ENCODE data around the gene MPZL3. TPM values are rescaled to one million over a fixed set of nuclear protein-coding genes. Genes with fewer than 3 reads are reported as not detected.

The MPZL3 gene
- polyA plus RNA-seq, 1 donor from 2014 or later = 3.6 TPM

DNA sequence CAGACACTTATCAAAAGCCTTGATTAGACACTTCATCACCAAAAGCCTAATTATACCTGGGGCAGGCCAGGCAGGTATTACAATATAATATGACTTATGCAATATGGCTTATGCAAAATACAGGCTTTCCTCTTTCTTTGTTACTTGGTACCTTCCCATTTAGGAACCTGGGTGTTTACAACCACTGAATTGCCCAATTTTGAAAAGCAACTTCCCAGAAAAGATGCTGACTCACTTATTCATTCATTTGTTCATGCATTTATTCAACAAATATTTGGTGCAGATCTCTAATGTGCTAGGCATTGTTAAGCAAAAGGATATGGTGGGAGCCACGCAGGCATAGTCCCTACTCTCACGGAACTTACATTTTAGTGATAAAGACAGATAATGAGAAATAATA, 13.7 kb downstream of the MPZL3 start:
- Histone ChIP-seq H3K4me2 (ENCODE audit: low read length) (no peak overlapping the region), H4K20me1 (ENCODE audit: insufficient read depth) (no peaks in the 10 kb centered on the region), H3K4me3 (ENCODE audit: low read length) (no peak overlapping the region), H3K9me2 (ENCODE audit: insufficient read depth, low read length) (no peaks in the 10 kb centered on the region), H3K9me3 (ENCODE audit: low read length) (no peaks in the 10 kb centered on the region), H3K27ac (ENCODE audit: low read length) (no peak overlapping the region), H3K79me2 (replicated peaks; ENCODE audit: insufficient read depth, low read length) (no peaks in the 10 kb centered on the region), H3K36me3 (ENCODE audit: insufficient read depth, low read length) (no peaks in the 10 kb centered on the region), H3K9ac (ENCODE audit: low read length) (no peak overlapping the region), H3K27me3 (ENCODE audit: insufficient read depth, low read depth, low read length) (no peaks in the 10 kb centered on the region), H3F3A (ENCODE audit: insufficient read depth, low read length, poor library complexity, severe bottlenecking) (no peaks in the 10 kb centered on the region), H2AFZ (ENCODE audit: low read depth, low read length) (no peak overlapping the region)
- TF ChIP-seq TAF1 (IDR thresholded peaks at IDR 0.05; ENCODE audit: low read depth) (no peak), EP300 (conservative IDR thresholded peaks at IDR 0.05; ENCODE audit: poor library complexity, severe bottlenecking) (no peak), POLR2AphosphoS5 (IDR thresholded peaks at IDR 0.05) (no peak), EZH2 (IDR thresholded peaks at IDR 0.05; ENCODE audit: borderline replicate concordance, insufficient read depth, low read length, poor library complexity, severe bottlenecking) (no peak), SMC3 (conservative IDR thresholded peaks at IDR 0.05; ENCODE audit: poor library complexity) (no peak), RAD21 (conservative IDR thresholded peaks at IDR 0.05) (no peak), MXI1 (conservative IDR thresholded peaks at IDR 0.05; ENCODE audit: poor library complexity, severe bottlenecking) (no peak)
- TF ChIP-seq, protein P1, sequence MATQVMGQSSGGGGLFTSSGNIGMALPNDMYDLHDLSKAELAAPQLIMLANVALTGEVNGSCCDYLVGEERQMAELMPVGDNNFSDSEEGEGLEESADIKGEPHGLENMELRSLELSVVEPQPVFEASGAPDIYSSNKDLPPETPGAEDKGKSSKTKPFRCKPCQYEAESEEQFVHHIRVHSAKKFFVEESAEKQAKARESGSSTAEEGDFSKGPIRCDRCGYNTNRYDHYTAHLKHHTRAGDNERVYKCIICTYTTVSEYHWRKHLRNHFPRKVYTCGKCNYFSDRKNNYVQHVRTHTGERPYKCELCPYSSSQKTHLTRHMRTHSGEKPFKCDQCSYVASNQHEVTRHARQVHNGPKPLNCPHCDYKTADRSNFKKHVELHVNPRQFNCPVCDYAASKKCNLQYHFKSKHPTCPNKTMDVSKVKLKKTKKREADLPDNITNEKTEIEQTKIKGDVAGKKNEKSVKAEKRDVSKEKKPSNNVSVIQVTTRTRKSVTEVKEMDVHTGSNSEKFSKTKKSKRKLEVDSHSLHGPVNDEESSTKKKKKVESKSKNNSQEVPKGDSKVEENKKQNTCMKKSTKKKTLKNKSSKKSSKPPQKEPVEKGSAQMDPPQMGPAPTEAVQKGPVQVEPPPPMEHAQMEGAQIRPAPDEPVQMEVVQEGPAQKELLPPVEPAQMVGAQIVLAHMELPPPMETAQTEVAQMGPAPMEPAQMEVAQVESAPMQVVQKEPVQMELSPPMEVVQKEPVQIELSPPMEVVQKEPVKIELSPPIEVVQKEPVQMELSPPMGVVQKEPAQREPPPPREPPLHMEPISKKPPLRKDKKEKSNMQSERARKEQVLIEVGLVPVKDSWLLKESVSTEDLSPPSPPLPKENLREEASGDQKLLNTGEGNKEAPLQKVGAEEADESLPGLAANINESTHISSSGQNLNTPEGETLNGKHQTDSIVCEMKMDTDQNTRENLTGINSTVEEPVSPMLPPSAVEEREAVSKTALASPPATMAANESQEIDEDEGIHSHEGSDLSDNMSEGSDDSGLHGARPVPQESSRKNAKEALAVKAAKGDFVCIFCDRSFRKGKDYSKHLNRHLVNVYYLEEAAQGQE (IDR thresholded peaks at IDR 0.05; ENCODE audit: borderline replicate concordance) = no peak
- TF ChIP-seq, protein P2, sequence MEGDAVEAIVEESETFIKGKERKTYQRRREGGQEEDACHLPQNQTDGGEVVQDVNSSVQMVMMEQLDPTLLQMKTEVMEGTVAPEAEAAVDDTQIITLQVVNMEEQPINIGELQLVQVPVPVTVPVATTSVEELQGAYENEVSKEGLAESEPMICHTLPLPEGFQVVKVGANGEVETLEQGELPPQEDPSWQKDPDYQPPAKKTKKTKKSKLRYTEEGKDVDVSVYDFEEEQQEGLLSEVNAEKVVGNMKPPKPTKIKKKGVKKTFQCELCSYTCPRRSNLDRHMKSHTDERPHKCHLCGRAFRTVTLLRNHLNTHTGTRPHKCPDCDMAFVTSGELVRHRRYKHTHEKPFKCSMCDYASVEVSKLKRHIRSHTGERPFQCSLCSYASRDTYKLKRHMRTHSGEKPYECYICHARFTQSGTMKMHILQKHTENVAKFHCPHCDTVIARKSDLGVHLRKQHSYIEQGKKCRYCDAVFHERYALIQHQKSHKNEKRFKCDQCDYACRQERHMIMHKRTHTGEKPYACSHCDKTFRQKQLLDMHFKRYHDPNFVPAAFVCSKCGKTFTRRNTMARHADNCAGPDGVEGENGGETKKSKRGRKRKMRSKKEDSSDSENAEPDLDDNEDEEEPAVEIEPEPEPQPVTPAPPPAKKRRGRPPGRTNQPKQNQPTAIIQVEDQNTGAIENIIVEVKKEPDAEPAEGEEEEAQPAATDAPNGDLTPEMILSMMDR (IDR thresholded peaks at IDR 0.05; ENCODE audit: poor library complexity, severe bottlenecking) = no peak

- Histone ChIP-seq H3K9me3 (ENCODE audit: low read length) (no peaks in the 10 kb centered on the region), H3F3A (ENCODE audit: insufficient read depth, low read length, poor library complexity, severe bottlenecking) (no peaks in the 10 kb centered on the region), H3K79me2 (replicated peaks; ENCODE audit: insufficient read depth, low read length) (no peaks in the 10 kb centered on the region), H3K4me2 (ENCODE audit: low read length) (no peak overlapping the region), H3K36me3 (ENCODE audit: insufficient read depth, low read length) (no peaks in the 10 kb centered on the region), H2AFZ (ENCODE audit: low read depth, low read length) (no peak overlapping the region), H3K9me2 (ENCODE audit: insufficient read depth, low read length) (no peaks in the 10 kb centered on the region), H3K9ac (ENCODE audit: low read length) (no peak overlapping the region), H3K27me3 (ENCODE audit: insufficient read depth, low read depth, low read length) (no peaks in the 10 kb centered on the region), H3K27ac (ENCODE audit: low read length) (no peak overlapping the region), H4K20me1 (ENCODE audit: insufficient read depth) (no peaks in the 10 kb centered on the region), H3K4me3 (ENCODE audit: low read length) (no peak overlapping the region)
- no peak for TF ChIP-seq TAF1 (IDR thresholded peaks at IDR 0.05; ENCODE audit: low read depth)
- no peak for TF ChIP-seq SMC3 (conservative IDR thresholded peaks at IDR 0.05; ENCODE audit: poor library complexity)
- TF ChIP-seq EZH2 (IDR thresholded peaks at IDR 0.05; ENCODE audit: borderline replicate concordance, insufficient read depth, low read length, poor library complexity, severe bottlenecking) = no peak
- TF ChIP-seq MXI1 (conservative IDR thresholded peaks at IDR 0.05; ENCODE audit: poor library complexity, severe bottlenecking) = no peak
- no peak for TF ChIP-seq POLR2AphosphoS5 (IDR thresholded peaks at IDR 0.05)
- TF ChIP-seq, protein P2 (IDR thresholded peaks at IDR 0.05; ENCODE audit: poor library complexity, severe bottlenecking) = no peak
Measured at GRCh38 chr11:118236170-118236569, 16.0 kb downstream of the MPZL3 start.

Measured in neural cell (in vitro differentiated cells).